WTC11 (cell line): Measurements from ENCODE around the gene MIAT. TPM values are rescaled to one million over a fixed set of nuclear protein-coding genes. Genes with fewer than 3 reads are reported as not detected.

Experiments used
- ATAC-seq: fragments of 200-7000 bp; cut with Tn5 transposase; 2 replicates; pipeline ENCODE4 v1.10.0; 2021; ENCODE audit warnings: mild to moderate bottlenecking, moderate library complexity
- CTCF ChIA-PET: fragments of 300-600 bp; sonication (Branson Sonifier 250); formaldehyde crosslinking; loops from one replicate; lab custom pipeline; 2021; ENCODE audit warnings: antibody characterized with exemption; lab: Charles Lee
- POLR2A ChIA-PET: fragments of 350-600 bp; sonication (Branson Sonifier 250); formaldehyde crosslinking; loops from one replicate; lab custom pipeline; 2021; ENCODE audit warnings: antibody characterized with exemption; lab: Charles Lee
- DNase-seq: peaks from one replicate; pipeline ENCODE4 v3.0.0; 2021; ENCODE audit warnings: low spot score
- H3K27ac Mint-ChIP-seq: 2 replicates; pipeline ENCODE4 v1.8.0; 2021; ENCODE audit warnings: mixed read lengths
- H3K27me3 Mint-ChIP-seq: 2 replicates; pipeline ENCODE4 v1.8.0; 2021; ENCODE audit warnings: low read depth, mild to moderate bottlenecking, moderate library complexity, mixed read lengths
- H3K36me3 Mint-ChIP-seq: 2 replicates; pipeline ENCODE4 v1.8.0; 2021; ENCODE audit warnings: mixed read lengths
- H3K4me1 Mint-ChIP-seq: 2 replicates; pipeline ENCODE4 v1.8.0; 2022; ENCODE audit warnings: mixed read lengths
- H3K4me3 Mint-ChIP-seq: 2 replicates; pipeline ENCODE4 v1.8.0; 2021; ENCODE audit warnings: mild to moderate bottlenecking, moderate library complexity, mixed read lengths
- H3K9me3 Mint-ChIP-seq: 2 replicates; pipeline ENCODE4 v1.8.0; 2021; ENCODE audit warnings: mixed read lengths
- CTCF ChIP-seq: fragments of 200-600 bp; IDR thresholded peaks from 2 replicates; pipeline ENCODE4 v1.8.0; 2022; ENCODE audit warnings: antibody characterized with exemption
- IRF2 ChIP-seq: sonication (generic); formaldehyde crosslinking; IDR thresholded peaks from 2 replicates; pipeline ENCODE4 v1.8.0; 2022; ENCODE audit warnings: low read depth, missing genetic modification reagents, borderline replicate concordance
- OVOL2 ChIP-seq: fragments of 250-450 bp; sonication (Bioruptor Pico); IDR thresholded peaks from 2 replicates; pipeline ENCODE4 v1.9.0; 2021; ENCODE audit warnings: mild to moderate bottlenecking, borderline replicate concordance
- PRRX2 ChIP-seq: fragments of 250-450 bp; sonication (Bioruptor Pico); IDR thresholded peaks from 2 replicates; pipeline ENCODE4 v1.8.0; 2021; ENCODE audit warnings: mild to moderate bottlenecking
- SMAD4 ChIP-seq: sonication (generic); formaldehyde crosslinking; IDR thresholded peaks from 2 replicates; pipeline ENCODE4 v1.8.0; 2022; ENCODE audit warnings: mild to moderate bottlenecking, missing genetic modification reagents
- ZBTB21 ChIP-seq: sonication (generic); formaldehyde crosslinking; IDR thresholded peaks from 2 replicates; pipeline ENCODE4 v1.8.1; 2023; ENCODE audit warnings: mild to moderate bottlenecking, missing genetic modification reagents, borderline replicate concordance
- ZNF263 ChIP-seq: sonication (generic); formaldehyde crosslinking; IDR thresholded peaks from 2 replicates; pipeline ENCODE4 v1.8.1; 2022; ENCODE audit warnings: low read depth, mild to moderate bottlenecking, moderate library complexity, missing genetic modification reagents
- ZNF416 ChIP-seq: fragments of 250-450 bp; sonication (Bioruptor Pico); IDR thresholded peaks from 2 replicates; pipeline ENCODE4 v1.9.0; 2021; ENCODE audit warnings: mild to moderate bottlenecking, inconsistent platforms
- total RNA-seq: library from RNA; stranded (reverse); gene quantifications from 3 replicates; pipeline ENCODE4 v1.2.3, GENCODE V29; 2021
- TF ChIP-seq, protein P1 (sequence below): fragments of 250-450 bp; sonication (Bioruptor Pico); IDR thresholded peaks from 2 replicates; pipeline ENCODE4 v1.9.0; 2021; ENCODE audit warnings: moderate library complexity, mild to moderate bottlenecking, inconsistent platforms, borderline replicate concordance
- TF ChIP-seq, protein P2 (sequence below): sonication (generic); formaldehyde crosslinking; IDR thresholded peaks from 2 replicates; pipeline ENCODE4 v1.8.1; 2022; ENCODE audit warnings: mild to moderate bottlenecking, moderate library complexity, missing genetic modification reagents
- TF ChIP-seq, protein P3 (sequence below): sonication (generic); formaldehyde crosslinking; IDR thresholded peaks from 2 replicates; pipeline ENCODE4 v1.8.0; 2023; ENCODE audit warnings: missing genetic modification reagents, mild to moderate bottlenecking, borderline replicate concordance
- TF ChIP-seq, protein P4 (sequence below): sonication (generic); formaldehyde crosslinking; IDR thresholded peaks from 2 replicates; pipeline ENCODE4 v1.8.1; 2022; ENCODE audit warnings: mild to moderate bottlenecking, missing genetic modification reagents, moderate library complexity, borderline replicate concordance

The MIAT gene
- total RNA-seq, 1 experiment from 2014 or later: 50.7 TPM

GRCh38 chr22:26685601-26686000 lies 28.2 kb downstream of the MIAT start:
- no peak overlapping the region for H3K4me3 Mint-ChIP-seq
- POLR2A ChIA-PET: no interaction called here

GRCh38 chr22:26687439-26687838 lies 30.1 kb downstream of the MIAT start:
- Mint-ChIP-seq H3K9me3 (0 out of 2 replicates have a peak, but pooled peaks cover 4% of the 10 kb centered on the region), H3K27me3 (peaks cover 17% of the 10 kb centered on the region), H3K36me3 (peaks cover 2% of the 10 kb centered on the region; the same call in 1 of the 2 replicates), H3K27ac (no peak overlapping the region), H3K4me3 (no peak overlapping the region), H3K4me1 (peaks cover 37% of the 10 kb centered on the region)
- no peak for TF ChIP-seq ZNF416 (CRISPR knock-in tag)
- TF ChIP-seq, protein P1, sequence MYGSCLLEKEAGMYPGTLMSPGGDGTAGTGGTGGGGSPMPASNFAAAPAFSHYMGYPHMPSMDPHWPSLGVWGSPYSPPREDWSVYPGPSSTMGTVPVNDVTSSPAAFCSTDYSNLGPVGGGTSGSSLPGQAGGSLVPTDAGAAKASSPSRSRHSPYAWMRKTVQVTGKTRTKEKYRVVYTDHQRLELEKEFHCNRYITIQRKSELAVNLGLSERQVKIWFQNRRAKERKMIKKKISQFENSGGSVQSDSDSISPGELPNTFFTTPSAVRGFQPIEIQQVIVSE (CRISPR knock-in tag): no peak
- TF ChIP-seq ZBTB21 (CRISPR knock-in tag): no peak
- TF ChIP-seq, protein P2, sequence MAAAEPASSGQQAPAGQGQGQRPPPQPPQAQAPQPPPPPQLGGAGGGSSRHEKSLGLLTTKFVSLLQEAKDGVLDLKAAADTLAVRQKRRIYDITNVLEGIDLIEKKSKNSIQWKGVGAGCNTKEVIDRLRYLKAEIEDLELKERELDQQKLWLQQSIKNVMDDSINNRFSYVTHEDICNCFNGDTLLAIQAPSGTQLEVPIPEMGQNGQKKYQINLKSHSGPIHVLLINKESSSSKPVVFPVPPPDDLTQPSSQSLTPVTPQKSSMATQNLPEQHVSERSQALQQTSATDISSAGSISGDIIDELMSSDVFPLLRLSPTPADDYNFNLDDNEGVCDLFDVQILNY (CRISPR knock-in tag): no peak
- no peak for TF ChIP-seq IRF2 (CRISPR knock-in tag)
- no peak for TF ChIP-seq SMAD4 (CRISPR knock-in tag)
- no peak for TF ChIP-seq CTCF
- TF ChIP-seq PRRX2 (CRISPR knock-in tag): no peak
- no peak for TF ChIP-seq ZNF263
- TF ChIP-seq, protein P3, sequence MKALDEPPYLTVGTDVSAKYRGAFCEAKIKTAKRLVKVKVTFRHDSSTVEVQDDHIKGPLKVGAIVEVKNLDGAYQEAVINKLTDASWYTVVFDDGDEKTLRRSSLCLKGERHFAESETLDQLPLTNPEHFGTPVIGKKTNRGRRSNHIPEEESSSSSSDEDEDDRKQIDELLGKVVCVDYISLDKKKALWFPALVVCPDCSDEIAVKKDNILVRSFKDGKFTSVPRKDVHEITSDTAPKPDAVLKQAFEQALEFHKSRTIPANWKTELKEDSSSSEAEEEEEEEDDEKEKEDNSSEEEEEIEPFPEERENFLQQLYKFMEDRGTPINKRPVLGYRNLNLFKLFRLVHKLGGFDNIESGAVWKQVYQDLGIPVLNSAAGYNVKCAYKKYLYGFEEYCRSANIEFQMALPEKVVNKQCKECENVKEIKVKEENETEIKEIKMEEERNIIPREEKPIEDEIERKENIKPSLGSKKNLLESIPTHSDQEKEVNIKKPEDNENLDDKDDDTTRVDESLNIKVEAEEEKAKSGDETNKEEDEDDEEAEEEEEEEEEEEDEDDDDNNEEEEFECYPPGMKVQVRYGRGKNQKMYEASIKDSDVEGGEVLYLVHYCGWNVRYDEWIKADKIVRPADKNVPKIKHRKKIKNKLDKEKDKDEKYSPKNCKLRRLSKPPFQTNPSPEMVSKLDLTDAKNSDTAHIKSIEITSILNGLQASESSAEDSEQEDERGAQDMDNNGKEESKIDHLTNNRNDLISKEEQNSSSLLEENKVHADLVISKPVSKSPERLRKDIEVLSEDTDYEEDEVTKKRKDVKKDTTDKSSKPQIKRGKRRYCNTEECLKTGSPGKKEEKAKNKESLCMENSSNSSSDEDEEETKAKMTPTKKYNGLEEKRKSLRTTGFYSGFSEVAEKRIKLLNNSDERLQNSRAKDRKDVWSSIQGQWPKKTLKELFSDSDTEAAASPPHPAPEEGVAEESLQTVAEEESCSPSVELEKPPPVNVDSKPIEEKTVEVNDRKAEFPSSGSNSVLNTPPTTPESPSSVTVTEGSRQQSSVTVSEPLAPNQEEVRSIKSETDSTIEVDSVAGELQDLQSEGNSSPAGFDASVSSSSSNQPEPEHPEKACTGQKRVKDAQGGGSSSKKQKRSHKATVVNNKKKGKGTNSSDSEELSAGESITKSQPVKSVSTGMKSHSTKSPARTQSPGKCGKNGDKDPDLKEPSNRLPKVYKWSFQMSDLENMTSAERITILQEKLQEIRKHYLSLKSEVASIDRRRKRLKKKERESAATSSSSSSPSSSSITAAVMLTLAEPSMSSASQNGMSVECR (CRISPR knock-in tag): no peak
- CTCF ChIA-PET: no interaction called here
- ATAC-seq: no peak
- POLR2A ChIA-PET: no interaction called here
- no peak for DNase-seq

More at GRCh38 chr22:26685601-26686000, 28.2 kb downstream of the MIAT start:
- 0 out of 2 replicates have a peak, but pooled peaks cover 9% of the 10 kb centered on the region for H3K9me3 Mint-ChIP-seq
- H3K36me3 Mint-ChIP-seq: peaks cover 14% of the 10 kb centered on the region
- no peak overlapping the region for H3K27ac Mint-ChIP-seq
- DNase-seq (no peak), ATAC-seq (no peak)
- peaks cover 5% of the 10 kb centered on the region for H3K27me3 Mint-ChIP-seq
- CTCF ChIA-PET: no interaction called here
- no peak for TF ChIP-seq OVOL2 (CRISPR knock-in tag)
- TF ChIP-seq, protein P4, sequence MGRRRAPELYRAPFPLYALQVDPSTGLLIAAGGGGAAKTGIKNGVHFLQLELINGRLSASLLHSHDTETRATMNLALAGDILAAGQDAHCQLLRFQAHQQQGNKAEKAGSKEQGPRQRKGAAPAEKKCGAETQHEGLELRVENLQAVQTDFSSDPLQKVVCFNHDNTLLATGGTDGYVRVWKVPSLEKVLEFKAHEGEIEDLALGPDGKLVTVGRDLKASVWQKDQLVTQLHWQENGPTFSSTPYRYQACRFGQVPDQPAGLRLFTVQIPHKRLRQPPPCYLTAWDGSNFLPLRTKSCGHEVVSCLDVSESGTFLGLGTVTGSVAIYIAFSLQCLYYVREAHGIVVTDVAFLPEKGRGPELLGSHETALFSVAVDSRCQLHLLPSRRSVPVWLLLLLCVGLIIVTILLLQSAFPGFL (CRISPR knock-in tag): no peak
- H3K4me1 Mint-ChIP-seq: peaks cover 50% of the 10 kb centered on the region
